Measurements from ENCODE around the gene HAUS3.

The HAUS3 gene

GRCh38 chr4:2262944-2263250, 21.0 kb upstream of the HAUS3 start:
- no peak for DNase-seq

GRCh38 chr4:2262145-2262943, 20.4 kb upstream of the HAUS3 start:
- peak; percentile 97 for DNase-seq

- no peak for DNase-seq
These were observed 19.9 kb upstream of the HAUS3 start, which contains the start of gene MXD4 for GRCh38 chr4:2261853-2262144. TSS of gene MXD4 (minus strand) at chr4:2262109. CDS start at chr4:2261980, 129 bp downstream.

GRCh38 chr4:2261110-2261852, 19.4 kb upstream of the HAUS3 start:
- peak; percentile 46 for DNase-seq

- DNase-seq, result no peak
These were observed 18.6 kb upstream of the HAUS3 start for GRCh38 chr4:2260344-2261109.

- DNase-seq, result no peak
These were observed 17.8 kb upstream of the HAUS3 start for GRCh38 chr4:2259541-2260343.

GRCh38 chr4:2259036-2259540, 17.2 kb upstream of the HAUS3 start:
- DNase-seq, result no peak

- no peak for DNase-seq
These were observed 16.4 kb upstream of the HAUS3 start for GRCh38 chr4:2258091-2259035.

- no peak for DNase-seq
These were observed 15.6 kb upstream of the HAUS3 start for GRCh38 chr4:2257361-2258081.

GRCh38 chr4:2256781-2257191, 14.9 kb upstream of the HAUS3 start:
- DNase-seq, result no peak

- no peak for DNase-seq
These were observed 14.3 kb upstream of the HAUS3 start for GRCh38 chr4:2256156-2256731.

GRCh38 chr4:2255501-2256155, 13.7 kb upstream of the HAUS3 start:
- no peak for DNase-seq

GRCh38 chr4:2254665-2255500, 13.0 kb upstream of the HAUS3 start:
- no peak for DNase-seq

- DNase-seq, result peak; percentile 0
These were observed 11.5 kb upstream of the HAUS3 start for GRCh38 chr4:2253160-2254084.

GRCh38 chr4:2252530-2253091, 10.7 kb upstream of the HAUS3 start:
- DNase-seq, result no peak

GRCh38 chr4:2251795-2252529, 10.0 kb upstream of the HAUS3 start:
- DNase-seq, result no peak

Measured in activated effector memory CD4-positive, alpha-beta T cell treated with Interleukin-2 at 50 U/mL for 16 hours (primary cell).